Activated CD4-positive, alpha-beta T cell treated with anti-CD3 and anti-CD28 coated beads for 36 hours (primary cell): ENCODE data around the gene NINJ2. TPM values are rescaled to one million over a fixed set of nuclear protein-coding genes. Genes with fewer than 3 reads are reported as not detected.
A peak's percentile ranks its signal among the peaks of the same experiment; 100 is the strongest.

Experiments used
- ATAC-seq: fragments of 200-7000 bp; cut with Tn5 transposase; one replicate; pipeline ENCODE4 v1.10.0; 2021; ENCODE audit warnings: mild to moderate bottlenecking, moderate library complexity
- CTCF ChIA-PET: fragments of 350-600 bp; sonication (Branson Sonifier 250); formaldehyde crosslinking; loops from one replicate; lab custom pipeline; 2021; ENCODE audit warnings: antibody characterized with exemption; lab: Charles Lee
- POLR2A ChIA-PET: fragments of 350-600 bp; sonication (Branson Sonifier 250); formaldehyde crosslinking; loops from one replicate; lab custom pipeline; 2021; ENCODE audit warnings: antibody characterized with exemption, inconsistent platforms; lab: Charles Lee
- DNase-seq: peaks from one replicate; pipeline ENCODE4 v3.0.0-alpha.2; 2020
- H3K27ac Mint-ChIP-seq: one replicate; pipeline ENCODE4 v1.8.0; 2021; ENCODE audit warnings: mixed read lengths
- H3K27me3 Mint-ChIP-seq: one replicate; pipeline ENCODE4 v1.8.0; 2021; ENCODE audit warnings: mixed read lengths
- H3K36me3 Mint-ChIP-seq: one replicate; pipeline ENCODE4 v1.8.0; 2021; ENCODE audit warnings: low read depth, mixed read lengths
- H3K4me1 Mint-ChIP-seq: one replicate; pipeline ENCODE4 v1.8.0; 2021; ENCODE audit warnings: mixed read lengths
- H3K4me3 Mint-ChIP-seq: one replicate; pipeline ENCODE4 v1.8.0; 2021; ENCODE audit warnings: mild to moderate bottlenecking, moderate library complexity, mixed read lengths
- H3K9me3 Mint-ChIP-seq: one replicate; pipeline ENCODE4 v1.8.0; 2021; ENCODE audit warnings: low read depth, mixed read lengths
- intact Hi-C, 2 experiments: fragments of 100-400 bp; cut with DNase I in 1 of 2; cut with micrococcal nuclease in 1 of 2; formaldehyde crosslinking; loops; one replicate each; pipeline versions ENCODE4 v1.14.2 to v1.15.1; 2022 to 2024; cut with DNase I, micrococcal nuclease
- total RNA-seq, 2 experiments: library from RNA; stranded (reverse); gene quantifications; one replicate each; pipeline ENCODE4 v1.2.3, GENCODE V29; 2021

NINJ2 gene
- total RNA-seq, 2 experiments from 2014 or later, result 3.5 to 5.7 TPM

GRCh38 chr12:627863-628741 is 35.1 kb downstream of the NINJ2 start:
- intact Hi-C loops, result no loop called here
- peaks cover 6% of the 10 kb centered on the region for H3K36me3 Mint-ChIP-seq
- H3K4me3 Mint-ChIP-seq, result no peak overlapping the region
- ChIA-PET CTCF (interaction anchor here (0.7 to 1.6 kb wide), 4 partner anchors 16 to 83 kb away, joined by 3 to 8 read pairs (median 3); no protein-coding TSS in a partner anchor), POLR2A (interaction anchor here (0.5 kb wide), 1 partner anchor 31 kb away, joined by 5 read pairs; no protein-coding TSS in a partner anchor)
- H3K27ac Mint-ChIP-seq, result no peak overlapping the region
- DNase-seq, result no peak
- no peak for ATAC-seq
- H3K4me1 Mint-ChIP-seq, result peaks cover 52% of the 10 kb centered on the region
- no peaks in the 10 kb centered on the region for H3K27me3 Mint-ChIP-seq
- H3K9me3 Mint-ChIP-seq, result no peaks in the 10 kb centered on the region

- POLR2A ChIA-PET, result no interaction called here
- Mint-ChIP-seq H3K9me3 (no peaks in the 10 kb centered on the region), H3K27me3 (no peaks in the 10 kb centered on the region)
Observed at GRCh38 chr12:627285-627684, 36.0 kb downstream of the NINJ2 start.

GRCh38 chr12:625998-626397 is 37.2 kb downstream of the NINJ2 start:
- Mint-ChIP-seq H3K4me1 (peaks cover 52% of the 10 kb centered on the region), H3K27me3 (no peaks in the 10 kb centered on the region), H3K36me3 (peaks cover 3% of the 10 kb centered on the region), H3K27ac (no peak overlapping the region), H3K4me3 (no peak overlapping the region), H3K9me3 (no peaks in the 10 kb centered on the region)
- ATAC-seq, result no peak
- ChIA-PET POLR2A (interaction anchor here (0.6 kb wide), 1 partner anchor 133 kb away, joined by 3 read pairs; no protein-coding TSS in a partner anchor), CTCF (interaction anchor here (0.6 to 1.8 kb wide), 6 partner anchors 14 to 192 kb away, joined by 3 to 11 read pairs (median 4); partner anchors contain the start of gene WNK1)
- DNase-seq, result no peak
- intact Hi-C loops, result no loop called here

More at GRCh38 chr12:627285-627684, 36.0 kb downstream of the NINJ2 start:
- intact Hi-C loops, result no loop called here
- DNase-seq, result no peak
- Mint-ChIP-seq H3K4me3 (no peak overlapping the region), H3K27ac (no peak overlapping the region), H3K4me1 (peaks cover 52% of the 10 kb centered on the region), H3K36me3 (peaks cover 6% of the 10 kb centered on the region)
- ATAC-seq, result no peak
- CTCF ChIA-PET, result interaction anchor here (0.6 to 1.6 kb wide), 5 partner anchors 16 to 124 kb away, joined by 3 to 11 read pairs (median 3); partner anchors contain the start of gene WNK1

- ATAC-seq, result peak; percentile 57
- intact Hi-C loops, result loop anchor here in 1 of 2 experiments (2.0 kb wide), 1 partner anchor 51 kb away; no protein-coding TSS in a partner anchor
- H3K4me1 Mint-ChIP-seq, result peaks cover 49% of the 10 kb centered on the region
- H3K27me3 Mint-ChIP-seq, result no peaks in the 10 kb centered on the region
- H3K9me3 Mint-ChIP-seq, result no peaks in the 10 kb centered on the region
- no peaks in the 10 kb centered on the region for H3K36me3 Mint-ChIP-seq
- CTCF ChIA-PET, result interaction anchor here (0.6 to 1.8 kb wide), 8 partner anchors 16 to 963 kb away, joined by 3 to 5 read pairs (median 4); no protein-coding TSS in a partner anchor
- DNase-seq, result no peak
- no peak overlapping the region for H3K4me3 Mint-ChIP-seq
- H3K27ac Mint-ChIP-seq, result no peak overlapping the region
- POLR2A ChIA-PET, result no interaction called here
Observed at GRCh38 chr12:623865-624372, 39.3 kb downstream of the NINJ2 start.

- Mint-ChIP-seq H3K27me3 (no peaks in the 10 kb centered on the region), H3K36me3 (no peaks in the 10 kb centered on the region), H3K4me3 (no peak overlapping the region), H3K9me3 (no peaks in the 10 kb centered on the region), H3K27ac (peak overlapping the region; percentile 93), H3K4me1 (peaks cover 48% of the 10 kb centered on the region)
- ATAC-seq, result no peak
- CTCF ChIA-PET, result interaction anchor here (0.6 to 1.8 kb wide), 9 partner anchors 7 to 191 kb away, joined by 3 to 4 read pairs (median 4); no protein-coding TSS in a partner anchor
- peak; percentile 47 for DNase-seq
- intact Hi-C loops, result loop anchor here in 1 of 2 experiments (2.0 kb wide), 1 partner anchor 51 kb away; no protein-coding TSS in a partner anchor
- POLR2A ChIA-PET, result interaction anchor here (0.6 to 1.4 kb wide), 3 partner anchors 9 to 224 kb away, joined by 3 to 6 read pairs (median 4); no protein-coding TSS in a partner anchor
Observed at GRCh38 chr12:623172-623864, 39.9 kb downstream of the NINJ2 start.

- H3K36me3 Mint-ChIP-seq, result no peaks in the 10 kb centered on the region
- ATAC-seq (peak; percentile 76), DNase-seq (peak; percentile 28)
- peak overlapping the region; percentile 23 for H3K4me3 Mint-ChIP-seq
- peak overlapping the region; percentile 93 for H3K27ac Mint-ChIP-seq
- CTCF ChIA-PET, result interaction anchor here (0.7 to 1.2 kb wide), 5 partner anchors 8 to 230 kb away, joined by 3 to 5 read pairs (median 3); no protein-coding TSS in a partner anchor
- no peaks in the 10 kb centered on the region for H3K27me3 Mint-ChIP-seq
- peaks cover 46% of the 10 kb centered on the region for H3K4me1 Mint-ChIP-seq
- intact Hi-C loops, result loop anchor here in 1 of 2 experiments (1.0 to 2.0 kb wide), 2 partner anchors 8 to 52 kb away; no protein-coding TSS in a partner anchor
- H3K9me3 Mint-ChIP-seq, result no peaks in the 10 kb centered on the region
- POLR2A ChIA-PET, result interaction anchor here (0.6 to 1.4 kb wide), 3 partner anchors 10 to 163 kb away, joined by 3 to 6 read pairs (median 3); no protein-coding TSS in a partner anchor
Observed at GRCh38 chr12:622416-622815, 40.8 kb downstream of the NINJ2 start.

GRCh38 chr12:619346-619745 is 43.9 kb downstream of the NINJ2 start:
- ChIA-PET CTCF (interaction anchor here (0.6 to 2.7 kb wide), 6 partner anchors 16 to 196 kb away, joined by 3 to 14 read pairs (median 3); no protein-coding TSS in a partner anchor), POLR2A (interaction anchor here (0.5 to 1.2 kb wide), 2 partner anchors 12 to 271 kb away, joined by 3 to 4 read pairs; no protein-coding TSS in a partner anchor)
- Mint-ChIP-seq H3K36me3 (no peaks in the 10 kb centered on the region), H3K27me3 (no peaks in the 10 kb centered on the region), H3K27ac (no peak overlapping the region), H3K4me3 (no peak overlapping the region), H3K9me3 (no peaks in the 10 kb centered on the region), H3K4me1 (peaks cover 55% of the 10 kb centered on the region)
- intact Hi-C loops, result no loop called here
- DNase-seq, result no peak
- no peak for ATAC-seq

GRCh38 chr12:618605-619004 is 44.6 kb downstream of the NINJ2 start:
- intact Hi-C loops, result no loop called here
- ChIA-PET POLR2A (interaction anchor here (1.2 kb wide), 1 partner anchor 13 kb away, joined by 3 read pairs; no protein-coding TSS in a partner anchor), CTCF (interaction anchor here (0.6 to 2.7 kb wide), 3 partner anchors 139 to 197 kb away, joined by 3 to 8 read pairs (median 3); no protein-coding TSS in a partner anchor)
- DNase-seq (no peak), ATAC-seq (no peak)
- H3K27ac Mint-ChIP-seq, result no peak overlapping the region
- H3K9me3 Mint-ChIP-seq, result no peaks in the 10 kb centered on the region
- peaks cover 51% of the 10 kb centered on the region for H3K4me1 Mint-ChIP-seq
- no peak overlapping the region for H3K4me3 Mint-ChIP-seq
- no peaks in the 10 kb centered on the region for H3K36me3 Mint-ChIP-seq
- no peaks in the 10 kb centered on the region for H3K27me3 Mint-ChIP-seq

GRCh38 chr12:617304-617915 is 45.8 kb downstream of the NINJ2 start:
- no peak overlapping the region for H3K27ac Mint-ChIP-seq
- intact Hi-C loops, result no loop called here
- no peak for ATAC-seq

GRCh38 chr12:615620-616019 is 47.6 kb downstream of the NINJ2 start:
- CTCF ChIA-PET, result interaction anchor here (0.6 to 3.1 kb wide), 9 partner anchors 15 to 257 kb away, joined by 3 to 23 read pairs (median 4); no protein-coding TSS in a partner anchor
- Mint-ChIP-seq H3K9me3 (no peaks in the 10 kb centered on the region), H3K27ac (peak overlapping the region; percentile 4), H3K27me3 (no peaks in the 10 kb centered on the region), H3K4me1 (peaks cover 31% of the 10 kb centered on the region), H3K36me3 (no peaks in the 10 kb centered on the region), H3K4me3 (no peak overlapping the region)
- ATAC-seq (no peak), DNase-seq (no peak)
- POLR2A ChIA-PET, result no interaction called here
- intact Hi-C loops, result no loop called here

More at GRCh38 chr12:617304-617915, 45.8 kb downstream of the NINJ2 start:
- ChIA-PET CTCF (no interaction called here), POLR2A (no interaction called here)
- Mint-ChIP-seq H3K27me3 (no peaks in the 10 kb centered on the region), H3K36me3 (no peaks in the 10 kb centered on the region), H3K4me1 (peaks cover 39% of the 10 kb centered on the region), H3K9me3 (no peaks in the 10 kb centered on the region), H3K4me3 (no peak overlapping the region)
- DNase-seq, result no peak
